Natural killer cell treated with Interleukin-12 subunit alpha and Interleukin-12 subunit beta and Interleukin-15 and Interleukin-18, amount 100 ng/mL, for 72 hours (primary cell): Measurements from ENCODE around the gene SPATA33. TPM values are rescaled to one million over a fixed set of nuclear protein-coding genes. Genes with fewer than 3 reads are reported as not detected.

Experiments
- ATAC-seq, 2 donors: fragments of 150-1000 bp; cut with Tn5 transposase in 1 of 2; sonication (Bioruptor Pico), chemical (Tn5 transposase) in 1 of 2; 2 replicates each; pipeline ENCODE4 v1.10.0; 2021
- DNase-seq: peaks from one replicate; pipeline ENCODE4 v3.0.0; 2022; ENCODE audit warnings: low spot score
- H3K27ac Mint-ChIP-seq, 2 donors: 1 replicate in 1 of 2; 2 replicates in 1 of 2; pipeline ENCODE4 v1.8.0; 2022; ENCODE audit warnings: mixed read lengths in 2 of 2, mild to moderate bottlenecking in 1 of 2, moderate library complexity in 1 of 2
- H3K27me3 Mint-ChIP-seq, 2 donors: 1 replicate in 1 of 2; 2 replicates in 1 of 2; pipeline ENCODE4 v1.8.0; 2022; ENCODE audit warnings: mixed read lengths in 2 of 2
- H3K36me3 Mint-ChIP-seq: one replicate; pipeline ENCODE4 v1.8.0; 2022; ENCODE audit warnings: mixed read lengths
- H3K4me1 Mint-ChIP-seq, 2 donors: 1 replicate in 1 of 2; 2 replicates in 1 of 2; pipeline ENCODE4 v1.8.0; 2022; ENCODE audit warnings: low read depth in 2 of 2, mixed read lengths in 2 of 2, mild to moderate bottlenecking in 1 of 2
- H3K4me3 Mint-ChIP-seq: one replicate; pipeline ENCODE4 v1.8.0; 2022; ENCODE audit warnings: mixed read lengths
- H3K9me3 Mint-ChIP-seq: 2 replicates; pipeline ENCODE4 v1.8.0; 2022; ENCODE audit warnings: mixed read lengths
- total RNA-seq, 2 donors: library from RNA; stranded (reverse); gene quantifications; one replicate each; pipeline ENCODE4 v1.2.3, GENCODE V29; 2022

SPATA33 gene
- total RNA-seq, 2 donors from 2014 or later = 9.3 to 19.1 TPM

- Mint-ChIP-seq H3K27ac (no peak overlapping the region), H3K36me3 (no peaks in the 10 kb centered on the region), H3K27me3 (no peaks in the 10 kb centered on the region), H3K4me3 (no peak overlapping the region), H3K9me3 (no peaks in the 10 kb centered on the region), H3K4me1 (peaks cover 7 to 11% of the 10 kb centered on the region in 2 donors)
- DNase-seq (no peak), ATAC-seq (no peak)
These were observed 18.3 kb upstream of the SPATA33 start for GRCh38 chr16:89639385-89639784.

GRCh38 chr16:89641458-89642119 is 16.0 kb upstream of the SPATA33 start:
- peaks cover 7 to 11% of the 10 kb centered on the region in 2 donors for H3K4me1 Mint-ChIP-seq
- no peak overlapping the region for H3K27ac Mint-ChIP-seq
- ATAC-seq (no peak), DNase-seq (no peak)
- H3K36me3 Mint-ChIP-seq = no peaks in the 10 kb centered on the region
- no peaks in the 10 kb centered on the region for H3K9me3 Mint-ChIP-seq
- H3K4me3 Mint-ChIP-seq = no peak overlapping the region
- H3K27me3 Mint-ChIP-seq = no peaks in the 10 kb centered on the region

- DNase-seq = no peak
- no peaks in the 10 kb centered on the region for H3K9me3 Mint-ChIP-seq
- no peaks in the 10 kb centered on the region for H3K36me3 Mint-ChIP-seq
- H3K27ac Mint-ChIP-seq = no peak overlapping the region
- H3K4me1 Mint-ChIP-seq = peaks cover 7 to 11% of the 10 kb centered on the region in 2 donors
- no peak for ATAC-seq
- no peak overlapping the region for H3K4me3 Mint-ChIP-seq
- no peaks in the 10 kb centered on the region for H3K27me3 Mint-ChIP-seq
These were observed 15.1 kb upstream of the SPATA33 start for GRCh38 chr16:89642574-89642973.

- DNase-seq = no peak
- ATAC-seq = no peak
- Mint-ChIP-seq H3K4me3 (no peak overlapping the region), H3K27me3 (no peaks in the 10 kb centered on the region), H3K36me3 (no peaks in the 10 kb centered on the region), H3K9me3 (no peaks in the 10 kb centered on the region), H3K27ac (no peak overlapping the region), H3K4me1 (peaks cover 7 to 11% of the 10 kb centered on the region in 2 donors)
These were observed 13.8 kb upstream of the SPATA33 start for GRCh38 chr16:89643769-89644300.

- no peaks in the 10 kb centered on the region for H3K36me3 Mint-ChIP-seq
- H3K27ac Mint-ChIP-seq = no peak overlapping the region
- H3K4me1 Mint-ChIP-seq = peaks cover 7 to 11% of the 10 kb centered on the region in 2 donors
- H3K27me3 Mint-ChIP-seq = no peaks in the 10 kb centered on the region
- no peak overlapping the region for H3K4me3 Mint-ChIP-seq
- ATAC-seq (no peak), DNase-seq (no peak)
- H3K9me3 Mint-ChIP-seq = no peaks in the 10 kb centered on the region
These were observed 12.5 kb upstream of the SPATA33 start for GRCh38 chr16:89645122-89645521.

- no peak for DNase-seq
- Mint-ChIP-seq H3K36me3 (no peaks in the 10 kb centered on the region), H3K4me3 (no peak overlapping the region), H3K4me1 (peaks cover 0 to 3% of the 10 kb centered on the region in 2 donors), H3K27me3 (no peaks in the 10 kb centered on the region), H3K27ac (no peak overlapping the region), H3K9me3 (no peaks in the 10 kb centered on the region)
- ATAC-seq = no peak
These were observed 11.4 kb upstream of the SPATA33 start for GRCh38 chr16:89646270-89646669.

GRCh38 chr16:89646906-89647305 is 10.7 kb upstream of the SPATA33 start:
- Mint-ChIP-seq H3K4me1 (peaks cover 0 to 3% of the 10 kb centered on the region in 2 donors), H3K9me3 (no peaks in the 10 kb centered on the region), H3K36me3 (no peaks in the 10 kb centered on the region), H3K27me3 (no peaks in the 10 kb centered on the region), H3K27ac (no peak overlapping the region), H3K4me3 (no peak overlapping the region)
- no peak for DNase-seq
- ATAC-seq = no peak

GRCh38 chr16:89651584-89651983 is 6.1 kb upstream of the SPATA33 start:
- Mint-ChIP-seq H3K9me3 (no peaks in the 10 kb centered on the region), H3K27me3 (no peaks in the 10 kb centered on the region), H3K27ac (no peak overlapping the region), H3K36me3 (no peaks in the 10 kb centered on the region), H3K4me3 (no peak overlapping the region), H3K4me1 (peaks cover 6 to 16% of the 10 kb centered on the region in 2 donors)
- no peak for DNase-seq
- no peak for ATAC-seq

- H3K4me3 Mint-ChIP-seq = no peak overlapping the region
- H3K27me3 Mint-ChIP-seq = no peaks in the 10 kb centered on the region
- H3K4me1 Mint-ChIP-seq = peaks cover 17 to 25% of the 10 kb centered on the region in 2 donors
- H3K36me3 Mint-ChIP-seq = no peaks in the 10 kb centered on the region
- no peaks in the 10 kb centered on the region for H3K9me3 Mint-ChIP-seq
- DNase-seq = peak; percentile 47
- no peak overlapping the region for H3K27ac Mint-ChIP-seq
- no peak for ATAC-seq
These were observed 3.9 kb upstream of the SPATA33 start for GRCh38 chr16:89653656-89654295.

GRCh38 chr16:89655062-89655643 is 2.5 kb upstream of the SPATA33 start:
- H3K27ac Mint-ChIP-seq = peak overlapping the region in 1 of 2 donors; percentile 62
- peaks cover 20 to 26% of the 10 kb centered on the region in 2 donors for H3K4me1 Mint-ChIP-seq
- H3K27me3 Mint-ChIP-seq = no peaks in the 10 kb centered on the region
- ATAC-seq (no peak), DNase-seq (peak; percentile 10)
- no peaks in the 10 kb centered on the region for H3K36me3 Mint-ChIP-seq
- H3K4me3 Mint-ChIP-seq = peak overlapping the region; percentile 94
- no peaks in the 10 kb centered on the region for H3K9me3 Mint-ChIP-seq

GRCh38 chr16:89656435-89657121 is 1.1 kb upstream of the SPATA33 start:
- Mint-ChIP-seq H3K9me3 (no peaks in the 10 kb centered on the region), H3K4me1 (peaks cover 23 to 33% of the 10 kb centered on the region in 2 donors), H3K4me3 (peak overlapping the region; percentile 94), H3K36me3 (peaks cover 6% of the 10 kb centered on the region), H3K27ac (peak overlapping the region; percentile 62 to 82), H3K27me3 (no peaks in the 10 kb centered on the region)
- DNase-seq = peak; percentile 60
- ATAC-seq = no peak

- peak overlapping the region; percentile 77 to 80 for H3K27ac Mint-ChIP-seq
- H3K36me3 Mint-ChIP-seq = peaks cover 6% of the 10 kb centered on the region
- no peaks in the 10 kb centered on the region for H3K9me3 Mint-ChIP-seq
- H3K27me3 Mint-ChIP-seq = no peaks in the 10 kb centered on the region
- DNase-seq (peak; percentile 56), ATAC-seq (peak in 1 of 2 donors; percentile 52)
- H3K4me1 Mint-ChIP-seq = peaks cover 23 to 33% of the 10 kb centered on the region in 2 donors
- peak overlapping the region; percentile 94 for H3K4me3 Mint-ChIP-seq
These were observed 714 bp downstream of the SPATA33 start for GRCh38 chr16:89658221-89658879.

GRCh38 chr16:89660146-89660545 is 2.5 kb downstream of the SPATA33 start:
- peaks cover 6% of the 10 kb centered on the region for H3K36me3 Mint-ChIP-seq

More at GRCh38 chr16:89660146-89660545, 2.5 kb downstream of the SPATA33 start:
- no peaks in the 10 kb centered on the region for H3K9me3 Mint-ChIP-seq
- no peak overlapping the region for H3K4me3 Mint-ChIP-seq
- H3K27ac Mint-ChIP-seq = no peak overlapping the region
- ATAC-seq (no peak), DNase-seq (peak; percentile 15)
- peaks cover 23 to 27% of the 10 kb centered on the region in 2 donors for H3K4me1 Mint-ChIP-seq
- H3K27me3 Mint-ChIP-seq = no peaks in the 10 kb centered on the region
